GM10266 (cell line): ENCODE results near the gene INPP5D.
A peak's percentile ranks its signal among the peaks of the same experiment; 100 is the strongest.

Experiments used
- DNase-seq: peaks from one replicate; pipeline ENCODE4 v3.0.0; 2012; ENCODE audit errors: extremely low spot score
- TF ChIP-seq, protein P1 (sequence below): IDR thresholded peaks from 2 replicates; pipeline ENCODE4 v1.5.1; 2012; ENCODE audit warnings: mild to moderate bottlenecking, low read depth; ENCODE audit not compliant: control insufficient read depth, insufficient read depth; ENCODE audit errors: missing control alignments

Gene INPP5D

GRCh38 chr2:233250985-233251305, 190.8 kb downstream of the INPP5D start:
- no peak for DNase-seq
- TF ChIP-seq, protein P1, sequence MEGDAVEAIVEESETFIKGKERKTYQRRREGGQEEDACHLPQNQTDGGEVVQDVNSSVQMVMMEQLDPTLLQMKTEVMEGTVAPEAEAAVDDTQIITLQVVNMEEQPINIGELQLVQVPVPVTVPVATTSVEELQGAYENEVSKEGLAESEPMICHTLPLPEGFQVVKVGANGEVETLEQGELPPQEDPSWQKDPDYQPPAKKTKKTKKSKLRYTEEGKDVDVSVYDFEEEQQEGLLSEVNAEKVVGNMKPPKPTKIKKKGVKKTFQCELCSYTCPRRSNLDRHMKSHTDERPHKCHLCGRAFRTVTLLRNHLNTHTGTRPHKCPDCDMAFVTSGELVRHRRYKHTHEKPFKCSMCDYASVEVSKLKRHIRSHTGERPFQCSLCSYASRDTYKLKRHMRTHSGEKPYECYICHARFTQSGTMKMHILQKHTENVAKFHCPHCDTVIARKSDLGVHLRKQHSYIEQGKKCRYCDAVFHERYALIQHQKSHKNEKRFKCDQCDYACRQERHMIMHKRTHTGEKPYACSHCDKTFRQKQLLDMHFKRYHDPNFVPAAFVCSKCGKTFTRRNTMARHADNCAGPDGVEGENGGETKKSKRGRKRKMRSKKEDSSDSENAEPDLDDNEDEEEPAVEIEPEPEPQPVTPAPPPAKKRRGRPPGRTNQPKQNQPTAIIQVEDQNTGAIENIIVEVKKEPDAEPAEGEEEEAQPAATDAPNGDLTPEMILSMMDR: no peak

DNA sequence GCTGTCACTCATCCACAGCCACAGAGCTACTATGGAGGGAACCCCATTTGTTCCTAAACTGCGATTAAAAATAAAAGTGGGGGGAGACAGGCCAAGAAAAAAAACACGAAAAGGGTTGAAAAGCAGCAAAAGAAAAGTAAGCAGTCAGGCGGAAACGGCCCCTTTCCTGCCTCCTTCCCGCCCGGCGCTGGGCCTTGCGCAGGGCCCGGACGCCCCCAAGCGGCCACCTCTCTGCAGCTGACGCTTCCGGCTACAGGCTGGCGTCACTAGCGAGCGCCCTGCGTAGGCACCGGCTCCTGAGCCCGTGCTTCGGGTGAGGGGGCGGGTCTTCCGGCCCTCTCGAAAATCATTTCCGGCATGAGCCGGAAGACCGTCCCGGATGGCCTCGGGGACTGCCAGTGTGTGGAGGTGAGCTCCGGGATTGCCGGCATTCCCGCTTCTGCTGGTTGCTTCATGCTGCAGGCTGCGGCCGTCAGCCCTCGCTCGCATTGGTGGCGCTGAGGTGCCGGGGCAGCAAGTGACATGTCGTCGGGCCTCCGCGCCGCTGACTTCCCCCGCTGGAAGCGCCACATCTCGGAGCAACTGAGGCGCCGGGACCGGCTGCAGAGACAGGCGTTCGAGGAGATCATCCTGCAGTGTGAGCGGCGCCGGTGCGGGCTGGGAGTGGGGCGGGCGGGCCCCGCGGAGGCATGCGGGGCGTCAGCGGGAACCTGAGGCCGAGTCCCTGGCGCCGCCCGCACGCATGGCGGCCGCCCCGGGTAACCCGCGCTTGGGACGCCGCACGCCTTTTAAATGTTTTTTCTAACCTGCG, 191.4 kb downstream of the INPP5D start, which contains the start of gene ATG16L1:
Gene ATG16L1 (plus strand): TSS at position 368 of the 811 bp plus-strand sequence. CDS start 155 bp downstream, at position 523.
- peak; percentile 98 for DNase-seq
- TF ChIP-seq, protein P1: peak; percentile 99

- TF ChIP-seq, protein P1: no peak
- DNase-seq: no peak
Observed at GRCh38 chr2:233252227-233252626, 192.1 kb downstream of the INPP5D start.

DNA sequence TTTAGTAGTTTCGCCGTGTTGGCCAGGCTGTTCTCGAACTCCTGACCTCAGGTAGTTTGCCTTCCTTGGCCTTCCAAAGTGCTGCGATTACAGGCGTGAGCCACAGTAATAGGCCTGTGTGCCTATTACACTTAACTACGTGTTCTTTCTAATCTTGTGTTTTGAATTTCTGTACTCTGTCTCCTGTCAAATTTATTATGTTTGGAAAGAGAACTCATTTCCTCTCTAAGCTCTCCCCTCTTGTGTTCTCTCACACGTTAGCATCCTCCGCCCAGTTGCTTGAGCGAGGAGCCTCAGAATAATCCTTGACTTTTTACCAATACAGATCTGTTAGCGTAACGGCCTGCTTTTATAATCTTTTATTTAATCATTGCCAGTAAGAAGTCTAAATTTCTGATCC, 195.0 kb downstream of the INPP5D start:
- no peak for DNase-seq
- TF ChIP-seq, protein P1: no peak

GRCh38 chr2:233256048-233256447, 195.9 kb downstream of the INPP5D start:
- TF ChIP-seq, protein P1: no peak
- DNase-seq: no peak
